A375 (cell line): ENCODE results near the gene MATR3. TPM values are rescaled to one million over a fixed set of nuclear protein-coding genes. Genes with fewer than 3 reads are reported as not detected.

Experiments used
- small RNA-seq: library from RNA; depleted of rRNA; stranded (forward); fragments of <200 nt; gene quantifications from one replicate; pipeline ENCODE3, GENCODE V24; 2014
- total RNA-seq: library from RNA; depleted of rRNA; stranded (reverse); fragments of >200 nt; shearing (Covaris generic); gene quantifications from 2 replicates; pipeline ENCODE4 v1.2.3, GENCODE V29; 2014; rRNA removed

The MATR3 gene, protein sequence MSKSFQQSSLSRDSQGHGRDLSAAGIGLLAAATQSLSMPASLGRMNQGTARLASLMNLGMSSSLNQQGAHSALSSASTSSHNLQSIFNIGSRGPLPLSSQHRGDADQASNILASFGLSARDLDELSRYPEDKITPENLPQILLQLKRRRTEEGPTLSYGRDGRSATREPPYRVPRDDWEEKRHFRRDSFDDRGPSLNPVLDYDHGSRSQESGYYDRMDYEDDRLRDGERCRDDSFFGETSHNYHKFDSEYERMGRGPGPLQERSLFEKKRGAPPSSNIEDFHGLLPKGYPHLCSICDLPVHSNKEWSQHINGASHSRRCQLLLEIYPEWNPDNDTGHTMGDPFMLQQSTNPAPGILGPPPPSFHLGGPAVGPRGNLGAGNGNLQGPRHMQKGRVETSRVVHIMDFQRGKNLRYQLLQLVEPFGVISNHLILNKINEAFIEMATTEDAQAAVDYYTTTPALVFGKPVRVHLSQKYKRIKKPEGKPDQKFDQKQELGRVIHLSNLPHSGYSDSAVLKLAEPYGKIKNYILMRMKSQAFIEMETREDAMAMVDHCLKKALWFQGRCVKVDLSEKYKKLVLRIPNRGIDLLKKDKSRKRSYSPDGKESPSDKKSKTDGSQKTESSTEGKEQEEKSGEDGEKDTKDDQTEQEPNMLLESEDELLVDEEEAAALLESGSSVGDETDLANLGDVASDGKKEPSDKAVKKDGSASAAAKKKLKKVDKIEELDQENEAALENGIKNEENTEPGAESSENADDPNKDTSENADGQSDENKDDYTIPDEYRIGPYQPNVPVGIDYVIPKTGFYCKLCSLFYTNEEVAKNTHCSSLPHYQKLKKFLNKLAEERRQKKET
- total RNA-seq, result 244 and 298 TPM in 2 replicates

DNA sequence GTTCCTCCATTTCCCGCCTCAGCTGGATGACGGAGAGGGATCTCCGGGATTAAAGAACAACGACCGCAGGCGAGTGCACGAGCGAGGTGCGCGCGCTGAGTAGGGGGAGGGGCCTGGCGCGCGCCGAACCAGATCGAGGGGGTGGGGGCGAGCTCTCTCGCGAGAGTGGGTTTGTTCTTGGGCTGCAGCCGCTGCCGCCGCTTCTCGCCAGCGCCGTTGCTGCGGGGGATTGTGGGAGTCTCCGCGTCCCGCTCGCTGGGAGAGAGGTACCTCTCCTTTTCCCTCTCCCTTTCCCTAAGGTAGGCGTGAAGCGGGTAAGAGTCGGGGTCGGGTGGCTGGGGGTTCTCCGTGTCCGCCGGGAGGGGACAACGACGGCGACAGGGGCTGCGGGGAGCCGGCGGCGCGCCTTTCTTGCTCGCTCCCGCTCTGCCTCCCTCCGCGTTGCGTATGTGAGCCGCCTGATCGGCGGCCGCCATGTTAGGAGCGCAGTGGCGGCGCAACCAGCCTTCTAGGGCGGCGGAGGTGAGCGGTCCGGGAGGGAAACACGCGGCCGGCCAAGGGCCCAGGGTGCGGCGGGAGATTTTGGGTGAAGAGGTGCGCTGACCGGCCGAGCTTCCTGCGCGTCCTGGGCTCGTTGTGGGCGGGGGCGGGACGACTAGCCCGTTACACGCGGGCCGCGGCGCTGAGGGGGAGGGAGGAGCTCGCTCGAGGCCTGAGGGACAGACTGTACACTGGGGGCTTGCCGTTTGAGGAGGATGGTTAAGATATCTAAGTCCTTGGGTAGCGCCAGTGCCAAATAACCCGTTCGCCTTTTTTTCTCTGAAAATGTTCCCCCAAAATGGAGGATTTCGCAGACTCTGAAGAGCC lies at the start of gene MATR3:
Gene MATR3 (plus strand): TSS at position 234 of the 867 bp plus-strand sequence. CDS start 13,676 bp downstream, outside the sequence.

DNA sequence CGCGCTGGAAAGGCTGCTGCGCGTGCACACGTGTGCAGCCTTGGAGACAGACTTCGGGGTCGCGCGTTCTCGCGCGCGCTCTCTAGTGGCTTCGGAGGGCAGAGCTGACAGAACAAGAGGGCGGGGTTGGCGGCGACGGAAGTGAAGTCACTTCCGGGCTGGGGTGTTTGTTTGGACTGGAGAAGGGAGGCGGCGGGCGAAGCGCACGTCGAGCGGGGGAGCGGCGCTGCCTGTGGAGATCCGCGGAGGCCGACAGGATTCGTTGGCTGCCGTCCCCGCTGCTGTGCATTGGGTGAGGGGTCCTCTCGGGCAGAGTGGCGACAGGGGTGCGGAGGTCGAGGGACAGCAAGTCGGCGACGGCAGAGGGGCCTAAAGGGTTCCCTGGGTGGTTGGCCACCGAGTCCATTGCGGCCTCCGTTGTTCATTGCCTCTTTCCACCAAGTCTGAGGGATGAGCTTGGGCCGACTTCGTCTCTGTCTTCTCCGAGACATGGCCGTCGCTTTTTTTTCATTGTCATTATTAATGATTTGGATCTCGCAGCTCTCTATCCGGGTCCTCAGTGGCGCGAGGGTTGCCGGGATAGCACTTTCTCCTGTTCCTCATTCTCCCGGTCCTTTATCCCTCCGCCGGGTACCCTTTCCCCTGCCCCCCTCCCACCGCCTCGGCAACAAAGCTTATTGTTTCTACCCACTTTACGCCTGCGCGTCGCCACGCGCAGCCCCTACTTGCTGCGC lies 48.3 kb downstream of the MATR3 start, which contains the start of gene PAIP2:
Gene PAIP2 (plus strand): TSS at position 166 of the 734 bp plus-strand sequence. CDS start 21,931 bp downstream, outside the sequence.

Small RNAs within 50 kb of the gene (small RNA-seq; reads per million reads assigned to genes)
- not detected for gene RNA5SP195
- gene SNORA74A, result 7.3 reads per million, percentile 87 among the genes with 10 or more reads in this experiment
- 20.2 reads per million, percentile 92 among the genes with 10 or more reads in this experiment for gene SNORA74D

Other genes starting within 250 kb of the MATR3 start
- 53.0 and 53.6 TPM in 2 replicates for gene SIL1, start 95.4 kb upstream of the MATR3 start, total RNA-seq
- 87.0 and 92.3 TPM in 2 replicates for gene PAIP2, start 48.1 kb downstream of the MATR3 start, total RNA-seq
- gene SLC23A1, start 89.6 kb downstream of the MATR3 start, total RNA-seq, result not detected in 2 replicates
- gene MZB1, start 96.2 kb downstream of the MATR3 start, total RNA-seq, result 1.4 TPM in 1 of 2 replicates, not detected in the other
- 0.79 and 1.1 TPM in 2 replicates for gene PROB1, start 101.4 kb downstream of the MATR3 start, total RNA-seq
- 13.7 and 18.1 TPM in 2 replicates for gene SPATA24, start 110.3 kb downstream of the MATR3 start, total RNA-seq
- 3.9 and 4.4 TPM in 2 replicates for gene DNAJC18, start 145.8 kb downstream of the MATR3 start, total RNA-seq
- gene ECSCR, start 169.0 kb downstream of the MATR3 start, total RNA-seq, result 1.2 TPM in 1 of 2 replicates, not detected in the other
- not detected in 2 replicates for gene SMIM33, start 177.3 kb downstream of the MATR3 start, total RNA-seq
- 26.6 and 32.8 TPM in 2 replicates for gene STING1, start 189.0 kb downstream of the MATR3 start, total RNA-seq